IMR-90 (cell line): ENCODE measurements around the gene UGT1A7. TPM values are rescaled to one million over a fixed set of nuclear protein-coding genes. Genes with fewer than 3 reads are reported as not detected.

ENCODE experiments used
- ATAC-seq: fragments of 200-7000 bp; cut with Tn5 transposase; 2 replicates; pipeline ENCODE4 v1.9.1; 2020; ENCODE audit warnings: low read depth, mild to moderate bottlenecking, moderate library complexity
- BruUV-seq: library from RNA; stranded (reverse); fragments of 400-500 nt; replicated peaks from 2 replicates; lab custom pipeline; 2021; lab: Mats Ljungman, UMichigan
- CTCF ChIA-PET: fragments of 300-600 bp; formaldehyde crosslinking; extraction: SDS; loops from one replicate; lab custom pipeline; 2021; ENCODE audit warnings: antibody characterized with exemption; lab: Yijun Ruan, JAX
- POLR2A ChIA-PET: fragments of 300-600 bp; sonication (Branson Sonifier 250); formaldehyde crosslinking; loops from one replicate; lab custom pipeline; 2022; ENCODE audit warnings: antibody characterized with exemption; ENCODE audit not compliant: unreplicated experiment; lab: Charles Lee
- DNase-seq: peaks from one replicate; pipeline ENCODE4 v3.0.0; 2013
- H2AFZ ChIP-seq: replicated peaks from 2 replicates; pipeline ENCODE3; 2013; ENCODE audit warnings: low read length, mild to moderate bottlenecking; ENCODE audit not compliant: poor library complexity
- H2AK5ac ChIP-seq: 2 replicates; pipeline ENCODE4 v1.6.1; 2013; ENCODE audit warnings: low read depth, low read length, inconsistent platforms
- H2AK9ac ChIP-seq: replicated peaks from 2 replicates; pipeline ENCODE3; 2013; ENCODE audit warnings: mild to moderate bottlenecking, low read depth, low read length, moderate library complexity; ENCODE audit not compliant: poor library complexity
- H2BK120ac ChIP-seq: 2 replicates; pipeline ENCODE4 v1.6.1; 2013; ENCODE audit warnings: low read depth, low read length, inconsistent platforms
- H2BK15ac ChIP-seq: 3 replicates; pipeline ENCODE4 v1.6.1; 2013; ENCODE audit warnings: low read depth, low read length, inconsistent platforms
- H2BK20ac ChIP-seq: 2 replicates; pipeline ENCODE4 v1.6.1; 2013; ENCODE audit warnings: low read depth, mild to moderate bottlenecking, inconsistent platforms, low read length, moderate library complexity
- H2BK5ac ChIP-seq: 2 replicates; pipeline ENCODE4 v1.6.1; 2013; ENCODE audit warnings: mild to moderate bottlenecking, low read depth, low read length, inconsistent platforms; ENCODE audit not compliant: poor library complexity, severe bottlenecking
- H3K14ac ChIP-seq: replicated peaks from 2 replicates; pipeline ENCODE4 v1.6.1; 2013; ENCODE audit warnings: low read depth, low read length, inconsistent platforms
- H3K18ac ChIP-seq: 2 replicates; pipeline ENCODE4 v1.6.1; 2013; ENCODE audit warnings: low read depth, low read length, control low read depth
- H3K23ac ChIP-seq: 2 replicates; pipeline ENCODE4 v1.6.1; 2013; ENCODE audit warnings: low read depth, low read length, inconsistent platforms
- H3K27ac ChIP-seq: 2 replicates; pipeline ENCODE4 v1.5.1; 2013; ENCODE audit warnings: mild to moderate bottlenecking, control low read depth, low read length; ENCODE audit not compliant: insufficient read depth
- H3K27me3 ChIP-seq: 2 replicates; pipeline ENCODE4 v1.6.1; 2013; ENCODE audit warnings: low read length; ENCODE audit not compliant: control insufficient read depth, insufficient read depth
- H3K36me3 ChIP-seq: 2 replicates; pipeline ENCODE4 v1.6.1; 2013; ENCODE audit warnings: low read length, mixed read lengths; ENCODE audit not compliant: control insufficient read depth, insufficient read depth
- H3K4ac ChIP-seq: 2 replicates; pipeline ENCODE4 v1.6.1; 2013; ENCODE audit warnings: low read depth, low read length, inconsistent platforms
- H3K4me1 ChIP-seq: 2 replicates; pipeline ENCODE4 v1.6.1; 2013; ENCODE audit warnings: low read length, mixed read lengths; ENCODE audit not compliant: control insufficient read depth, insufficient read depth
- H3K4me2 ChIP-seq: 2 replicates; pipeline ENCODE4 v1.6.1; 2013; ENCODE audit warnings: low read depth, mild to moderate bottlenecking, control low read depth, low read length, moderate library complexity
- H3K4me3 ChIP-seq: 2 replicates; pipeline ENCODE4 v1.5.1; 2013; ENCODE audit warnings: low read depth, mild to moderate bottlenecking, control low read depth, low read length, moderate library complexity; ENCODE audit not compliant: insufficient read depth
- H3K56ac ChIP-seq: 2 replicates; pipeline ENCODE4 v1.6.1; 2013; ENCODE audit warnings: low read length, inconsistent platforms; ENCODE audit not compliant: insufficient read depth; ENCODE audit errors: extremely low read depth
- H3K79me1 ChIP-seq, 2 experiments: 2 replicates each; pipeline ENCODE4 v1.6.1; 2013; ENCODE audit warnings: low read length in 2 of 2, inconsistent platforms in 1 of 2, low read depth in 1 of 2
- H3K9ac ChIP-seq: 2 replicates; pipeline ENCODE4 v1.6.1; 2013; ENCODE audit warnings: low read depth, low read length, control low read depth
- H3K9me1 ChIP-seq: 2 replicates; pipeline ENCODE4 v1.6.1; 2013; ENCODE audit warnings: low read length, inconsistent platforms; ENCODE audit not compliant: insufficient read depth
- H3K9me3 ChIP-seq: 2 replicates; pipeline ENCODE4 v1.6.1; 2013; ENCODE audit warnings: low read length; ENCODE audit not compliant: control insufficient read depth, insufficient read depth
- H4K20me1 ChIP-seq: 2 replicates; pipeline ENCODE4 v1.6.1; 2013; ENCODE audit warnings: low read length, inconsistent platforms; ENCODE audit not compliant: insufficient read depth
- H4K5ac ChIP-seq: 2 replicates; pipeline ENCODE4 v1.6.1; 2013; ENCODE audit warnings: mild to moderate bottlenecking, low read depth, low read length, control low read depth
- H4K8ac ChIP-seq, 2 experiments: 2 replicates each; pipeline ENCODE4 v1.6.1; 2013; ENCODE audit warnings: low read depth in 2 of 2, low read length in 2 of 2, control low read depth in 1 of 2, inconsistent platforms in 1 of 2
- H4K91ac ChIP-seq: 2 replicates; pipeline ENCODE4 v1.6.1; 2013; ENCODE audit warnings: low read depth, low read length, inconsistent platforms; ENCODE audit not compliant: insufficient read depth
- BHLHE40 ChIP-seq: fragments of 150-350 bp; IDR thresholded peaks from 2 replicates; pipeline ENCODE4 v1.6.1; 2016; ENCODE audit warnings: mild to moderate bottlenecking, low read depth, low read length
- CEBPB ChIP-seq: IDR thresholded peaks from 2 replicates; pipeline ENCODE4 v1.6.1; 2012; ENCODE audit warnings: low read depth, low read length, improper control_type of control experiment
- CHD1 ChIP-seq: IDR thresholded peaks from 2 replicates; pipeline ENCODE4 v1.6.1; 2012; ENCODE audit warnings: low read depth, low read length, improper control_type of control experiment
- CTCF ChIP-seq: conservative IDR thresholded peaks from 2 replicates; pipeline ENCODE4 v1.5.1; 2012; ENCODE audit warnings: mild to moderate bottlenecking, low read depth, low read length, improper control_type of control experiment
- ELK1 ChIP-seq: fragments of 150-350 bp; IDR thresholded peaks from 2 replicates; pipeline ENCODE4 v1.6.1; 2016; ENCODE audit warnings: low read depth, mild to moderate bottlenecking, low read length, moderate library complexity, borderline replicate concordance
- FOS ChIP-seq: fragments of 150-350 bp; IDR thresholded peaks from 2 replicates; pipeline ENCODE4 v1.6.1; 2016; ENCODE audit warnings: low read depth, low read length
- MAFK ChIP-seq: IDR thresholded peaks from 2 replicates; pipeline ENCODE4 v1.6.1; 2012; ENCODE audit warnings: low read depth, low read length, improper control_type of control experiment
- MAZ ChIP-seq: IDR thresholded peaks from 2 replicates; pipeline ENCODE4 v1.6.1; 2012; ENCODE audit warnings: low read depth, mild to moderate bottlenecking, low read length, improper control_type of control experiment, moderate library complexity, borderline replicate concordance
- MXI1 ChIP-seq: IDR thresholded peaks from 2 replicates; pipeline ENCODE4 v1.6.1; 2012; ENCODE audit warnings: low read depth, mild to moderate bottlenecking, low read length, moderate library complexity, borderline replicate concordance
- NFE2L2 ChIP-seq: fragments of 150-350 bp; IDR thresholded peaks from 2 replicates; pipeline ENCODE4 v1.6.1; 2016; ENCODE audit warnings: low read depth, mild to moderate bottlenecking, low read length
- POLR2A ChIP-seq: IDR thresholded peaks from 2 replicates; pipeline ENCODE4 v1.6.1; 2012; ENCODE audit warnings: mild to moderate bottlenecking, low read depth, low read length
- RAD21 ChIP-seq: IDR thresholded peaks from 2 replicates; pipeline ENCODE4 v1.6.1; 2012; ENCODE audit warnings: low read length, improper control_type of control experiment
- RCOR1 ChIP-seq: IDR thresholded peaks from 2 replicates; pipeline ENCODE4 v1.6.1; 2012; ENCODE audit warnings: mild to moderate bottlenecking, low read length, improper control_type of control experiment; ENCODE audit not compliant: insufficient replicate concordance
- RFX5 ChIP-seq: IDR thresholded peaks from 2 replicates; pipeline ENCODE4 v1.8.0; 2012; ENCODE audit warnings: low read depth, mild to moderate bottlenecking, low read length, moderate library complexity
- SMC3 ChIP-seq: fragments of 150-350 bp; IDR thresholded peaks from 2 replicates; pipeline ENCODE4 v1.6.1; 2016; ENCODE audit warnings: low read depth, mild to moderate bottlenecking, antibody characterized with exemption, low read length, moderate library complexity
- USF2 ChIP-seq: fragments of 150-350 bp; IDR thresholded peaks from 2 replicates; pipeline ENCODE4 v1.6.1; 2017; ENCODE audit warnings: mild to moderate bottlenecking, antibody characterized with exemption, low read length, low read depth
- WGBS, 2 experiments: methylation state at CpG; one replicate each; pipeline versions ENCODE4 v1.1.5 to v1.1.7; 2013; ENCODE audit warnings: missing lambda C conversion rate in 2 of 2; ENCODE audit not compliant: insufficient read length in 1 of 2; ENCODE audit errors: extremely low coverage in 2 of 2; 5-methylcytosine and 5-hydroxymethylcytosine counted together
- dilution Hi-C: fragments of 300-500 bp; cut with HindIII; formaldehyde crosslinking; loops from one replicate; pipeline ENCODE4 v1.14.3; 2018; ENCODE audit warnings: low sequenced_read_pairs; ENCODE audit not compliant: unreplicated experiment
- in situ Hi-C: fragments of 300-500 bp; cut with MboI; formaldehyde crosslinking; loops from 3 replicates; pipeline ENCODE4 v1.14.3; 2019; ENCODE audit warnings: low sequenced_read_pairs, inconsistent platforms, mixed read lengths
- intact Hi-C: fragments of 100-400 bp; cut with micrococcal nuclease; formaldehyde crosslinking; loops from 2 replicates; pipeline ENCODE4 v1.10.0; 2022
- polyA plus RNA-seq, 3 experiments: library from polyadenylated mRNA; depleted of rRNA; stranded (reverse); fragments of >200 nt; gene quantifications; 2 replicates each; pipeline ENCODE4 v1.2.3, GENCODE V29; 2012; ENCODE audit warnings: low replicate concordance in 1 of 3
- total RNA-seq: library from RNA; depleted of rRNA; stranded (reverse); fragments of >200 nt; gene quantifications from 2 replicates; pipeline ENCODE4 v1.2.3, GENCODE V29; 2012

The UGT1A7 gene
- total and polyA plus RNA-seq, 2 of the 4 experiments (the other 2 are of a cell fraction): not detected

- WGBS, 2 experiments: no CpG with 5 or more reads among the region's 4 CpGs
- Histone ChIP-seq H3K9ac (no peak overlapping the region), H3K4ac (no peak overlapping the region), H3K23ac (no peak overlapping the region), H2BK15ac (no peak overlapping the region), H3K9me3 (no peaks in the 10 kb centered on the region), H3K36me3 (no peaks in the 10 kb centered on the region), H3K4me2 (no peak overlapping the region), H2AFZ (no peak overlapping the region), H2BK5ac (no peak overlapping the region), H3K27ac (no peak overlapping the region), H4K5ac (no peak overlapping the region), H3K14ac (no peak overlapping the region), H3K56ac (no peak overlapping the region), H3K27me3 (no peaks in the 10 kb centered on the region), H2AK5ac (no peak overlapping the region), H3K9me1 (no peaks in the 10 kb centered on the region), H3K18ac (no peak overlapping the region), H2BK20ac (no peak overlapping the region), H2AK9ac (no peak overlapping the region), H4K20me1 (no peaks in the 10 kb centered on the region), H2BK120ac (no peak overlapping the region), H4K8ac (no peak overlapping the region), H3K4me1 (no peaks in the 10 kb centered on the region), H3K79me1 (no peaks in the 10 kb centered on the region), H4K91ac (no peak overlapping the region), H3K4me3 (no peak overlapping the region)
- CTCF ChIA-PET: no interaction called here
- intact Hi-C loops (no loop called here), in situ Hi-C loops (no loop called here), dilution Hi-C loops (no loop called here)
- BruUV-seq: no TSS peak
- DNase-seq (no peak), ATAC-seq (no peak)
- POLR2A ChIA-PET: no interaction called here
- no peak for TF ChIP-seq MAZ
- no peak for TF ChIP-seq POLR2A
- TF ChIP-seq MAFK: no peak
- no peak for TF ChIP-seq RAD21
- no peak for TF ChIP-seq SMC3
- TF ChIP-seq ELK1: no peak
- TF ChIP-seq NFE2L2: no peak
- TF ChIP-seq USF2: no peak
- no peak for TF ChIP-seq FOS
- TF ChIP-seq MXI1: no peak
- TF ChIP-seq CTCF: no peak
- no peak for TF ChIP-seq CEBPB
- TF ChIP-seq RFX5: no peak
- TF ChIP-seq BHLHE40: no peak
- no peak for TF ChIP-seq RCOR1
- TF ChIP-seq CHD1: no peak
Measured at GRCh38 chr2:233668605-233669260, 13.0 kb upstream of the UGT1A7 start.
